Activated CD4-positive, alpha-beta T cell treated with anti-CD3 and anti-CD28 coated beads for 24 hours (primary cell): ENCODE results near the gene SLC35E2B.

Experiments used
- DNase-seq, 2 donors: peaks; one replicate each; pipeline ENCODE4 v3.0.0-alpha.2; 2020; ENCODE audit warnings: low read depth in 2 of 2

SLC35E2B gene

DNA sequence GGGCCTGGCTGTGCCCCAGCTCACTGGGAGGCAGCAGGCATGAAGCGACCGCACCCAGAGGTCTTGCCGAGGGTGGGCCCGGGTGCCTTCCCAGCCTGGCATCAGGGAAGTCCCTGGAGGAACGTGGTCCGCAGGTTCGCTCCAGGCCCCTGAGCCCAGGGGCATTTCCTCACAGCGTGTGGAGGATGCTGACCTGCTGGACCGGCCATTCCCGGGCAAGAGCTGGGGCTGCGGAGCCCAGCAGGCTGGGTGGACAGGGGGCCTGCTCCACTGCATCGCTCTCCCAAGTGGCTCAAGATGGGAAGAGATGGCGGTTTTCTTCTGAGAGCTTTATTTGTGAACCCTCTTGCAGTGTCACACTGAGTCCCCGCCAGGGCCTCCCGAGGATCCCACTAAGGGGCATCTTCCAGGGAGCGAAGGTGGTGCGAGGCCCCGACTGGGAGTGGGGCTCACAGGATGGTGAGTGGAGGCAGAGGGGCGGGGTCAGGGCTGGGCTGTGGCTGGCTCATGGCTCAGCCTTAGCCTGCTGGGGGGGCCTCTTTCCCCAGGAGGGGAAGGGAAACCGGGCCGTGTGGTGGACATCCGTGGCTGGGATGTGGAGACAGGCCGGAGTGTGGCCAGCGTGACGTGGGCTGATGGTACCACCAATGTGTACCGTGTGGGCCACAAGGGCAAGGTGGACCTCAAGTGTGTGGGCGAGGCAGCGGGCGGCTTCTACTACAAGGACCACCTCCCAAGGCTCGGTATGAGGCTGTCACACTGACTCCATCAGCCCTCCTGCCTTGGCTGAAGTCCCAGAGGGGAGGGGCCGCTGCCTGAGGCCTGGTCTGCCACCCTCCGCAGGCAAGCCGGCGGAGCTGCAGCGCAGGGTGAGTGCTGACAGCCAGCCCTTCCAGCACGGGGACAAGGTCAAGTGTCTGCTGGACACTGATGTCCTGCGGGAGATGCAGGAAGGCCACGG is 67.9 kb downstream of the SLC35E2B start:
- no peak for DNase-seq

DNA sequence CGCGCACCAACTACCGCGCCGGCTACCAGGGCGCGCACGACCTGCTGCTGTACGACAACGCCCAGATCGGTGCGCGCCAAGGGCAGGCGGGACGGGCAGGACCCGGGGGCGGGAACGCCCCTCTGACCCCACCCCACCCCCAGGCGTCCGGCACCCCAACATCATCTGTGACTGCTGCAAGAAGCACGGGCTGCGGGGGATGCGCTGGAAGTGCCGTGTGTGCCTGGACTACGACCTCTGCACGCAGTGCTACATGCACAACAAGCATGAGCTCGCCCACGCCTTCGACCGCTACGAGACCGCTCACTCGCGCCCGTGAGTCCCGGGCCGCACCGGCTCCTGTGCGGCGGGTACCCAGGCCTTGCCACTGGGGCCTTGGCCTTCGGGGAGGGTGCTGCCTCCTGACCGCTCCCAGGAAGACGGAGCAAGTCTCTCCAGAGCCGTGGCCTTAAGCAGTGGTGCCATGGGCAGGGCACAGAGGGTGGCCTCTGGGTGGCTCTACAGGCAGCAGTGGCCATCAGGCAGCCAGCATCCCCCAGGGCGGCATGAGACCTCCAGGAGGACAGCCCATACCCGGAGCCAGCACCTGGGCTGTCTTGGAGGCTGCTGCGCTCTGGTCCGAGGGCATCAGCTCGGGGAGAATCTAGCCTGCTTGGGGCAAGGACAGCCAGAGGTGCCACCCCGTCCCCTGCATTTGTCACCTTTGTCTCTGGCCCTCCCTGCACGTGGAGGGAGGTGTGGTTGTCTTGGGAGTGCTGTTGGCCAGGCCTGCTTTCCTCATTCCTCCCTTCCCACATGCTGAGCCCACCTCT is 68.8 kb downstream of the SLC35E2B start:
- DNase-seq, result no peak

DNA sequence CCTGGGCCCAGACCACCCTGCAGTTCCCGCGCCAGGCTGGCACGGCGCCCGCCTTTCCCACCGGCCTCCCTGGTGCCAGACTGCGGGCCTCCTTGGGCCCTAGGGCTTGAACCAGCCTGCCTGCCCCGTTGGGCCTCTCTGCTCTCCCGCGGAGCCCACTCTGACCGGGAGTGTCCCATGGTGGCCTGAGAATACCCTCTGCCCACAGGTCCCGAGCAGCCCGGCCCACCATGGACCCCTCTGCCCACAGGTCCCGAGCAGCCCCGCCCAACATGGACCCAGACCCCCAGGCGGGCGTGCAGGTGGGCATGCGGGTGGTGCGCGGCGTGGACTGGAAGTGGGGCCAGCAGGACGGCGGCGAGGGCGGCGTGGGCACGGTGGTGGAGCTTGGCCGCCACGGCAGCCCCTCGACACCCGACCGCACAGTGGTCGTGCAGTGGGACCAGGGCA is 69.4 kb downstream of the SLC35E2B start:
- no peak for DNase-seq

DNA sequence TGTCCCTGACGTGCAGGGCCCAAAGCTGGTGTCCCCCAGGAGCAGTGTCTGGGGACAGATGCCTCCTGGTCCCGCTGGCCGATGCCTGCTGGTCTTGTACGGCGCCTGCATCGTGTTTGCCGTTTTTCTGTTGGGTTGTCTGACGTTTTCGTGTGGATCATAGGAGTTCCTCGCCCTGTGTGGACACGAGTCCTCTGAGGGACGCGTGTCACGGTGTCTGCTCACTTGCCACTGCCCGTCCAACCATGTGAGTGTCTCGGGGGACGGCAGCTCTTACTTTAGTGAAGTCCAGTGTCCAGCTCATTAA is 69.9 kb downstream of the SLC35E2B start:
- no peak for DNase-seq

DNA sequence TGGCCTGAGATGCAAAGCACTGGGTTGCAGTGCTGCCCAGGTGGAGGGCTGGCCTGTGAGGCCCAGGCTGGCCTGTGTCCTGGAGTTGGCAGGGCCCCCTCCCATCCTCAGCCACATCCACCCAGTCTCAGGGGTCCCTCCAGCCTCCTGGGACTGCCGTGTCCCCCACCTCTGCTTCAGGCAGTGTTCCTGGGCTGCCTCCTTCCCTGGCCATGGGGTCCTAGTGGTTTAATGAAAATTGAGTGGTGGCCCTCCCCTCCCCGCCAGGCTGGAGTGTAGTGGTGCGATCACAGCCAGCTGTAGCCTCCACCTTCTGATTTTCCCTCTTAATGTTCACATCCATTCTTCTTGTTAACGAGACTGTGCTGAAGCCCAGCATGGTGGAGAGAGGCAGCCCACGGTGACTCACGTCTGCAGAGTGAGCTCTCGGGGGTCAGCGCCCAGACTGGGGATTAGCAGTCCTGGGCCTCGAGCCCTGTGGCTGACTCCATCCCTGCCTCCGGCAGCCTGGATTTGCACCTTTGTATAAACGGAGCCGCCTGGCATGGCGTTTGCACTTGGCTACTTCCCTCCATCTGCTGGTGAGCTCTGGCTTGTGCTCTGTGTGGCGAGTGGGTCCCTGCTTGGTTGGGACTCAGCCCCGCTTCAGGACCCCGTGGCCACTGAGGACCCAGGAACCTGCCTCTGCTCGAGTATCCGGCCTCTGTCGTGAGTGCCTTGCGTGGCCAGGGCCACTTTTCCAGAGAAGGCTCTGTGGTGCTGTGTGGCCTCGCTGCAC is 70.4 kb downstream of the SLC35E2B start:
- no peak for DNase-seq

DNA sequence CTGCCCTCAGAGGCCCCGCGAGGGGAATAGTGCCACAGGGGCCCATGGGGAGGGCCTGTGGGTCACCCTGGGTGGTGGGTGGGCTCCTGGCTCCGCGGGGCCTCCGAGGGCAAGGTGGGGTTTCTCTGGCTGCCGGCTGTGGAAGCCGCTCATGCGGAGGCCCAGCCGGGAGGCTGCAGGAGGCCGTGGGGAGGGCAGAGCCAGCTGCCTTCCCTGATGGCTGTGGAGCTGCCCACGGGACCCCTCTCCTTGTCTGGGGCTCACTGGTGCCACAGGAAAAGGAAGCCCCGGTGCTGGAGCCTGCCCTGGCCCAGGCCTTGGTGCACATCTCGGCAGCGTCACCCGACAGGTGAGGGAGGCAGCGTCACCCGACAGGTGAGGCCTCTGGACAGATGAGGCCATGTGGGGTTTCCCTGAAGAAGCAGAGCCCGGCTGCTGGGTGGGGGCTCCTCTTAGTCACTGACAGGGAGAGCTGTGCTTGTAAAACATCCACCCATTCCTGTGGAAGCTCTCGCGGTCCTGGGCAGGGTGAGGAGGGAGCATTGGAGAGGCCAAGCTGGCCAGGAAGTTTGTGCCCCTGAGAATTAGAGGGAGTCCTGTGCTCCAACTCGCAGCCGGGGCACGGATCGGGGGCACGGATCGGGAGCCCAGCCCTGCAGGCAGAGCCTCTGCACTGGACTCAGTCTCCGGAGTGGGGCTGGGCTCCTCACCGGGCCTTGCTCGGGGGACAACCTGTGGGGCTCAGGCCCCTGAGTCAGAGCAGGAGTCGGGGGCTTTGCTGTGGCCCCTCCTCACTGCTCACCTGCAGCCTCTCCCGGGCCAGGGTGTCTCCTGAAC is 71.2 kb downstream of the SLC35E2B start:
- DNase-seq, result no peak

DNA sequence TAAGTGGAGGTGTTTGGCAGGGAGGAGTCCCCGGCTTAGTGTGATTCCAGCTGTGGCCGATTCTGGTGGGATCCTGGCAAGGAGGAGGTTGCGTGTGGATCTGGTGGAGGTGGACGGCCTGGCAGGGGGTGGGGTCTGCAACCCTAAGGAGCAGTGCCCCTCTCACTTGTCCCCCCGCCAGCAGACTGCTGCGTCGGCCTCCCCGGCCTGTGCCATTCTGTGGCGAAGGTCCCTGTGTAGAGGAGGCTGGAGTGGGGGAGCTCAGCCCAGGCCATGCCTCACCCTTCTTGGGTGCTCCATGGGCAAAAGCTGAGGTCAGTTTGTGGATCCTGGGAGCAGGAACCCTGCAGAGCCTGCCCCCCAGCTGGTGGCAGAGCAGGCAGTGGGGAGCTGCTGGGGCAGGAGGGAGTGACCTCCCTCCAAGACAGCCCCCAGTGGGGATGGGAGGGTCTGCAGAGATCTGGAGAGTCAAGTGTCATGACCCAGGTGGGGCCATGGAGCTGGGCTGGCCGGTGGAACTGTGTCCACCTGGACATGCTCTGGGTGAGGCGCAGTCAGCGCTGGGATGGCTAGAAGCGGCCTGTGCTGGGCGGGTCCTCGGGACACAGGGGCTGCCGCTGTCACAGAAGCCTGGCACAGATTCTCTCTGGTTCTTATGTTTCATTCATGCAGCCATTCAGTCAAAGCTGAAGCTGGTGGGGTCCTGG is 72.0 kb downstream of the SLC35E2B start:
- no peak for DNase-seq

DNA sequence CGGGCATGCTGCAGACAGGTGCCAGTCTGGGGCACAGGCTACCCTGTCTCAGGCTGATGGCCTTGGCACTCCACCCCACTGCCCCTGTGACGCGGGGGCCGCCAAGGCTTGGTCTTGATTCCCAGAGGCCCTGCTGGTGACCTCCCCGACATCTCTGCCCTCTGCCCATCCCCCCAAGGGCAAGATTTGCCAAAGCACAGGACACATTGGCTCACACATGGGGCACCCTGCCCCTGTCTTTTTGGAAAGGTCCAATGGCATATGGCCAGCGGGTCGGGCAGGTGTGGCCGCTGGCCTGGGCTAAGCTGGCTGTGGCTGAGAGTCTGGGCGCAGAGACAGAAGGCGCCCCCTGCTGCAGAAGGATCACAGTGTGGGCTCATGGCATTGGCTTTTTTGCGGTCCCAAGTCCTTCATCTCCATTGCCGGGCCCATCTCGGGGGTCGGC is 72.7 kb downstream of the SLC35E2B start:
- DNase-seq, result no peak

DNA sequence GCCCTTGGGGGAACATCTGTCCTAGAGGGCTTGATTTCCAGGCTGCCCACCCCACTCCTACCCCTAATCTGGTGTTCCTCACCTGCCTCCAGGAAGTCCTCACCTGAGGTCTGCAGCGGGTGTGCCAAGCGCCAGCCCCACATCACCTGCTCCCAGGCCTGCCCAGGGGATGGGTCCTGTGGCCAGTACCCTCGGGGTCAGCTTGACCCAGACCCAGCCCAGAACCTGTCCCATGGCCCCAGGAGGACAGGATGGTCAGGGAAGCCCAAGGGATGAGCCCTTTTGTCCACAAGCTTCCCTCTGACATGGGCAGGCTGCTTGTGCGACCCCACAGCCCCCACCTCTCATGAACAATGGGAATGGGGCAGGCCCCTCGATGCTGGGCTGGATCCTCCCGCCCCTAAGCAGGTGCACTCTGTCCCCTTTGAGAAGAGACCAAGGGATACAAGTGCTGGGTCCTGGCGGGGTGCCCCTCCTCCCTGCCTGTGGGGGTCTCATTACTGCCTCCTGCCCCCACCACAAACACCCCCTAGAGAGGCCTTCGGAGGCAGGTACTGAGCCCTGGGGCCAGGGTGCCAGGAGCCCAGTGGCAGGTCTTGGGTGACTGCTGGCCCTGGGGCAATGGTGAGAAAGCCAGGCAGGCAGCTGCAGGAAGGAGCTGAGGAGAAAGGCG is 74.1 kb downstream of the SLC35E2B start:
- no peak for DNase-seq

DNA sequence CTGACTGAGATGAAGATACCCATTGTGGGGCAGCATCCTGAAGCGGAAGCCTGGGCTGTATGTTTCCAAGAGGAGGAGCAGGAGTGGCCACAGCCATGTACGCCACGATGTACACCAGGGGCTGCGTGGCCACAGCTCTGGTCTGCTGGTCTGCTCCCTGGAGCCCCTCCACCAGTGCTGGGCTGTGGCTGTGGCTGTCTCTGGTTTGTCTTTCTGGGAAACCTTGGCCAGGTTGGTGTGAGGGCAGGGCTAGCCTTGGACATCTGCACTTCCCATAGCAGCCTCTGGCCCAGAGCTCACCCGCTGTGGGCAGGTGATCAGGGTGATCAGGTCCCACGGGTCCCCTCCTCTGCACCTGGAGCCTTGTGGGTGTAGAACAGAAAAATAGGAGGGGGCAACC is 74.7 kb downstream of the SLC35E2B start:
- DNase-seq, result no peak

DNA sequence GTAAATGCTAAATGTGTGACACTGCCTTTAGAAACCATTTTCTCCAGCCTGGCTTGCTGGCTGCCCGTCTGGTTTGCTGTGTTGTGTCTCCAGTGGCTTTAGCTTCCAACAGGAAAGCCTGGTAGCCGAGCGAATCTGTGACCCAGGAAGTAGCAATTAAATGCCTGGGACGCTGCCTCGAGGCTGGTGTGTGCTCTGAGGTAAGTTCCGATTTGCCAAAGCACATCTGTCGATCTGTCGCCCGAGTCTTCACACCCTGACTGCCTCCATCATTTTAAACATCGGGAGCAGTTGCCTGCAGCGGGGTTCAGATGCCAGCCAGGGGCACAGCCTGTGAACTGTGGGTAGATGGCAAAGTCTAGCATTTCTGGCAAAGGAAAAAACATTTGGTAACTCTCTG is 75.1 kb downstream of the SLC35E2B start:
- DNase-seq, result no peak

DNA sequence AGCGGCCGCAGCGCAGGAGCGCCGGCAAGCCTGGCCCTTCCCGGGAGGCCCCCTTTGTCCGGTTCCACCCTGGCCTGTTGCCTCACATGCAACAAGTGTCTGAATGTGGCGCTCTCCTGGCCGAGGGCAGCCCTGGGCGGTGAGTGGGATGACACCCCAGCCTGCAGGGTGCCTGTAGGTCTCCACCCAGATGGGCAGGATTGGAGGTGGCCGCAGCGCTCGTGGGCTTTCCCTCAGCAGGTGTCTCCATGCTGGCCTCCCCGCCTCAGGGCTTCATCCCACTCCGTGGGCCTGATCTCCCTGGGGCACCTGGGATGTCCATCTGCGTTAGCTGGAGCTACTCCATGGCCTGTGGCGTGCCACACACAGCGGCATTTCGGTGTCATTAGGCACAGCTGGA is 75.8 kb downstream of the SLC35E2B start:
- DNase-seq, result no peak

DNA sequence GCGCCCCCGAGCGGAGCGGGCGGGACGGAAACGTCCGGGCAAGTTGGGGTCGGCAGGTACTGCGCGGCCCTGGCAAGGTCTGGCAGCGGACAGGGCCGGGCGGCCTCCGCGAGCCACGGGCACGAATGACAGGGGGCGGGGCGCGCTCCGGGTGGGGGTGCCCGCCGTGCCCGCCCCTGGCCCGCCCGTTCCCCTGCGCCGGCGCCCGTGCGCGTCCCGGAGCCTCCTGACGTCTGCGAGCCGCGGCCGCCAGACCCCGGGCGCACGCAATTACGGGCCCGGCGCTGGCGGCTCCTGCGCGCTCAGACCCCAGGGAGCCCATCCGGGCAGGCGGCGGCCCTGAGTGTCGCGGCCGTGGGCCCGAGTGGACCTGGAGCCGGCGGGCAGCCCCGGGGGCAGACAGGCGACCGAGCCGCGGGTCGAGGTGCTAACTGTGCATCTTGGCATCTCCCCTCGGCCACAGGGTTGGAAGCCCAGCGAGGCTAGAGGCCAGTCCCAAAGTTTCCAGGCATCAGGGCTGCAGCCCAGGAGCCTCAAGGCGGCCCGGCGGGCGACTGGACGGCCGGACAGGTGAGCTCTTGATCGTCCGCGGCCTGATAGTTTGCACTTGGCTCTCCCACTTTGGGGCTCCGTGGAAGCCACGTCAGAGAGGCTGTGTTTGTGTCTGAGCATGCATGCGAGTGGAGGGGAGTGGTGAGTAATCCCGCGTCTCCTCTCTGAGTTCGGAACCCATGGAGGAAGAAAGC is 76.4 kb downstream of the SLC35E2B start:
- DNase-seq, result no peak

DNA sequence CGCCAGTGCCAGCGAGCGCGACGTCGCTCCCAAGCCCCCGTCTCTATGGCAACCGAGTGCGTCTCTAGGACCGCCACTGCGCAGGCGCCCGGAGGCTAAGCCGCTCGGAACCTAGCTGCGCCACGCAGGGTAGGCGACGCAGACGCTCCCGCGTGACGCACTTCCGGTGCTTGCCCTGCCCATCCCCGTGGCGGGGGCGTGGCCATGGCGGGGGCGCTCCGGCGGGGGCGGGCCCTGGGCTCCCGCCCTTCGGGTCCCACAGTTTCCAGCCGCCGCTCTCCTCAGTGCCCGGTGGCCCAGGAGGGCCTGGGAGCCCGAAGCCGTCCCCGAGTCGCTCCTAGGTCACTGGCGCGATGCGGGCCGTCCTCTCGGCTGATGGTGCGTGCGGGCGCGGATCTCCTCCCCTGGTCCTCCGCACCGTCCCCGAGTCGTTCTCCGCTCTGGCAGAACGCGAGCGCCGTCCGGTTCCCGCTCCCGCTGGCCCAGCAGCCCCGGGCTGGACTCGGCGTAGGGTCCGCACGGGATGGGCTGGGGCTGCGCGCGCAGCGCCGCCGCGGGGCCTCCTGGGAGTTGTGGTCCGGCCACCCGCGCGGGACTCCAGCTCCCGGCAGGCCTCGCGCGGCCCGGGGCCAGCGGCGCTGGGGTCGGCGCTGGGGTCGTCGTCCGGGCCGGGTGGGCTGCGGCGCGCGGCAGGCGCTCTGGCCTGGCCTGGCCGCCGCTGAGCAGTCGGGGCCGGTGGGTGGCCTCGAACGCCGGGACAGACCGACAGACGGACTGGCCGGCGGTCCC is 77.1 kb downstream of the SLC35E2B start, which contains the start of gene MIB2:
Gene MIB2 (plus strand): TSS at position 245 of the 789 bp plus-strand sequence. CDS start 7,953 bp downstream, outside the sequence.
- DNase-seq, result peak; percentile 94 to 95

DNA sequence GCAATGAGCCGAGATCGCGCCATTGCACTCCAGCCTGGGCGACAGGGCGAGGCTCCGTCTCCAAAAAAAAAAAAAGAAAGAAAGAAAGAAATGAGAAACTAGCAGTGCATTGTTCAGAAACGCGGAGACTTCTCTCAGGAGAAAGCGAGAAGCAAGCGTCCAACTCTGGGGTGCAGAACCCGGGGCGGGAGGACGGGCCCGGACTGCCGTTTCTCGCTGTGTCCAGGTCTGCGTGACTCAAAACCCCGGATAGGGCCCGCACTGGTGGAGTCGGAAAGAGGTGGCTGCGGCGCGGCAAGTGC is 77.7 kb downstream of the SLC35E2B start:
- DNase-seq, result no peak

DNA sequence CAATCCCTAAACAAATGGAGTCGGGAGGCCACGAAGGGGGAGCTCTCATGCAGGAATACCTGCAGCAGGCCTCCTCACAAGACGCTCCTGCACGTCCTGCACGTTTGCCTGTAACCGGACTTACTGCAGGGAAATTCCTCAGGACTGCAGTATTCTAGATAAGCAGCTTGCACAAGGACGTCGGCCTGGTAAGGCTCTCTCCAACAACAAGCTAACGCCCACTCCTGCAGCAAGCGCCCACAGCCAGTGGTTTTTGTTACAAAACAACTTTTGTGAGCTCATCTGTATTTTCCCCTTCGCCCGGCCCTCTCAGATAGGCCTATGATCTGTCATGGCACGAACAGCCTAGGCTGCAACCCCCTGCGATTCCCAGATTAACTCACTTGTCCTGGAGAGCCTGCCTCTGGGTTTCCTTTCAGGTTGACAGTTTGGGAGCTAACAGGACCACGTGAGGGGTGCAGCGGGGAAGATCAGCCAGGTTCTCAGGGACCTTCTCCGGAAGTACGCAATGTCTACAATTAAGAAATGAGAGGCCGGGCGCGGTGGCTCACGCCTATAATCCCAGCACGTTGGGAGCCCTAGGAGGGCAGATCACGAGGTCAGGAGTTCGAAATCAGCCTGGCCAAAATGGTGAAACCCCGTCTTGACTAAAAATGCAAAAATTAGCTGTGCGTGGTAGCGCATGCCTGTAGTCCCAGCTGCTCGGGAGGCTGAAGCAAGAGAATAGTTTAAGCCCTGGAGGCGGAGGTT is 78.2 kb downstream of the SLC35E2B start:
- DNase-seq, result no peak

DNA sequence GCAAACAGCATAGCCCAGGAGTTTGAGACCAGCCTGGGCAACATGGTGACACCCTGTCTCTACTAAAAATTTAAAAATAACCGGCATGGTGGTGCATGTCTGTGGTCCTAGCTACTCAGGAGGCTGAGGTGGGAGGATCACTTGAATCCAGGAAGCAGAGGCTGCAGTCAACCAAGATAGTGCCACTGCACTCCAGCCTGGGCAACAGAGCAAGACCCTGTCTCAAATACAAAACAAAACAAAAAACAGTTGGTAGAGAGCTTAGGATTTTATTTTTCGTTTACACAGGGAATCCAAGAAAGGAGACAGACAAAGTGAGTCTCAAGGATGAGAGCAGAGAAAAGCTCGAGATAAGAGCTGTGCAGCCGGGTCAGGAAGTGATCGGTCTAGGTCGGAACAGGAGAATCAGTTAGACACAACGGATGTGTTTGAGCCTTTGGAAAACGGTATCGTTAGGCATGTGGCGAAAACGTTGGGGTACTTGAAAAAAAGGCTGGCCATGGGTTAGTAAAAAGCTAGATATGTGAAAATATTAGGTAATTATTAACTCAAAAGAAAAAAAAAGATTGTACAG is 79.0 kb downstream of the SLC35E2B start:
- no peak for DNase-seq

DNA sequence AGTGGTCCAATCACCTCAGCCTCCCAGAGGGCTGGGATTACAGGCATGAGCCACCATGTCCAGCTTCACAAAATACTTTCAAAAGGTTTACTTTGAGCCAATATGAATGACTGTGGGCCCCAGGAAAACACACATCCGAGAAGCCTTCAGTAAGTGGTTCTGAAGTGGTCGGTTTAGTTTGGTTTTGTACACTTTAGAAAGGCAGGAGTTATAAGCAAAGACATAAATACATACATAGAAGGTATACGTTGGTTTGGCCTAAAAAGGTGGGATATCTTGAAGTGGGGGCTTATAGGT is 80.5 kb downstream of the SLC35E2B start:
- DNase-seq, result no peak
